Type B pancreatic cell (in vitro differentiated cells): ENCODE results near the gene OR56B4. TPM values are rescaled to one million over a fixed set of nuclear protein-coding genes. Genes with fewer than 3 reads are reported as not detected.
"Not testable (repeated sequence)": the region's sequence is repeated elsewhere in the genome, so short reads cannot be mapped to it uniquely, and the experiment has no call there.

Experiments used
- DNase-seq: peaks from one replicate; pipeline ENCODE4 v3.0.0; 2021; ENCODE audit warnings: mixed read lengths; ENCODE audit not compliant: unreplicated experiment; ENCODE audit errors: extremely low spot score
- H3K27ac Mint-ChIP-seq: 2 replicates; pipeline ENCODE4 v1.8.0; 2021; ENCODE audit warnings: mild to moderate bottlenecking, mixed read lengths
- H3K27me3 Mint-ChIP-seq: 2 replicates; pipeline ENCODE4 v1.8.0; 2021; ENCODE audit warnings: mixed read lengths
- H3K36me3 Mint-ChIP-seq: 2 replicates; pipeline ENCODE4 v1.8.0; 2021; ENCODE audit warnings: mixed read lengths
- H3K4me1 Mint-ChIP-seq: one replicate; pipeline ENCODE4 v1.8.0; 2021; ENCODE audit warnings: mixed read lengths; ENCODE audit not compliant: unreplicated experiment
- H3K4me3 Mint-ChIP-seq: 2 replicates; pipeline ENCODE4 v1.8.0; 2021; ENCODE audit warnings: mild to moderate bottlenecking, mixed read lengths
- H3K9me3 Mint-ChIP-seq: 2 replicates; pipeline ENCODE4 v1.8.0; 2021; ENCODE audit warnings: mixed read lengths
- total RNA-seq: library from RNA; stranded (reverse); gene quantifications from 2 replicates; pipeline ENCODE4 v1.2.1, GENCODE V29; 2021; ENCODE audit warnings: low replicate concordance
- TF ChIP-seq, protein P1 (sequence below): fragments of 200-600 bp; sonication (generic); conservative IDR thresholded peaks from 2 replicates; pipeline ENCODE4 v1.5.0; 2021; ENCODE audit warnings: antibody characterized with exemption, mild to moderate bottlenecking

OR56B4 gene
- total RNA-seq, 1 donor from 2014 or later: not detected

- TF ChIP-seq, protein P1, sequence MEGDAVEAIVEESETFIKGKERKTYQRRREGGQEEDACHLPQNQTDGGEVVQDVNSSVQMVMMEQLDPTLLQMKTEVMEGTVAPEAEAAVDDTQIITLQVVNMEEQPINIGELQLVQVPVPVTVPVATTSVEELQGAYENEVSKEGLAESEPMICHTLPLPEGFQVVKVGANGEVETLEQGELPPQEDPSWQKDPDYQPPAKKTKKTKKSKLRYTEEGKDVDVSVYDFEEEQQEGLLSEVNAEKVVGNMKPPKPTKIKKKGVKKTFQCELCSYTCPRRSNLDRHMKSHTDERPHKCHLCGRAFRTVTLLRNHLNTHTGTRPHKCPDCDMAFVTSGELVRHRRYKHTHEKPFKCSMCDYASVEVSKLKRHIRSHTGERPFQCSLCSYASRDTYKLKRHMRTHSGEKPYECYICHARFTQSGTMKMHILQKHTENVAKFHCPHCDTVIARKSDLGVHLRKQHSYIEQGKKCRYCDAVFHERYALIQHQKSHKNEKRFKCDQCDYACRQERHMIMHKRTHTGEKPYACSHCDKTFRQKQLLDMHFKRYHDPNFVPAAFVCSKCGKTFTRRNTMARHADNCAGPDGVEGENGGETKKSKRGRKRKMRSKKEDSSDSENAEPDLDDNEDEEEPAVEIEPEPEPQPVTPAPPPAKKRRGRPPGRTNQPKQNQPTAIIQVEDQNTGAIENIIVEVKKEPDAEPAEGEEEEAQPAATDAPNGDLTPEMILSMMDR: no peak
- Mint-ChIP-seq H3K36me3 (no peaks in the 10 kb centered on the region), H3K4me1 (no peaks in the 10 kb centered on the region), H3K27ac (no peak overlapping the region), H3K27me3 (no peaks in the 10 kb centered on the region), H3K4me3 (no peak overlapping the region), H3K9me3 (no peaks in the 10 kb centered on the region)
- no peak for DNase-seq
Measured at GRCh38 chr11:6129011-6129410, 21.5 kb downstream of the OR56B4 start.

DNA sequence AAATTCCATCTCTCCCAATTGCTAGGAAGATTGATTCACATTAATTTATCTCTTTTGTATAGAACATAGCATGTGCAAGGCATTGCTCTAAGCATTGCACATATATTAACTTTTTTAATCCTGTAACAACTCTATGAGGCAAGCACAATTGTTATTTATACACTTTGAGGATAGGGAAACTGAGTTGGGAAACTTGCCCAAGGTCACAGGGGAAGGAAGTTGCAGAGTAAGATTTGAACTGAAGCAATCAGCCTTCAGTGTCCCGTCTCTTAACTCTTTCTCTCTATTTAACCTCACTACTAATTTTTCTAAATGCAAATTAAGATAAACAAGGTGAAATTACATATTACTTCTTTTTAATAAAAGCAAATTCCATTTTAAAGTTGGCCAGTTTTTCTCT is 22.2 kb downstream of the OR56B4 start:
- Mint-ChIP-seq H3K4me1 (no peaks in the 10 kb centered on the region), H3K27me3 (no peaks in the 10 kb centered on the region), H3K9me3 (no peaks in the 10 kb centered on the region), H3K36me3 (no peaks in the 10 kb centered on the region), H3K27ac (no peak overlapping the region), H3K4me3 (no peak overlapping the region)
- TF ChIP-seq, protein P1: no peak
- DNase-seq: no peak

- no peak for DNase-seq
- Mint-ChIP-seq H3K4me3 (no peak overlapping the region), H3K4me1 (no peaks in the 10 kb centered on the region), H3K27me3 (no peaks in the 10 kb centered on the region), H3K27ac (no peak overlapping the region), H3K9me3 (no peaks in the 10 kb centered on the region), H3K36me3 (no peaks in the 10 kb centered on the region)
- TF ChIP-seq, protein P1: no peak
Measured at GRCh38 chr11:6132431-6132830, 24.9 kb downstream of the OR56B4 start.

GRCh38 chr11:6135936-6136335 is 28.5 kb downstream of the OR56B4 start:
- H3K9me3 Mint-ChIP-seq, H3K4me1 Mint-ChIP-seq, H3K27me3 Mint-ChIP-seq, H3K4me3 Mint-ChIP-seq, DNase-seq, H3K36me3 Mint-ChIP-seq, H3K27ac Mint-ChIP-seq: not testable (repeated sequence)

DNA sequence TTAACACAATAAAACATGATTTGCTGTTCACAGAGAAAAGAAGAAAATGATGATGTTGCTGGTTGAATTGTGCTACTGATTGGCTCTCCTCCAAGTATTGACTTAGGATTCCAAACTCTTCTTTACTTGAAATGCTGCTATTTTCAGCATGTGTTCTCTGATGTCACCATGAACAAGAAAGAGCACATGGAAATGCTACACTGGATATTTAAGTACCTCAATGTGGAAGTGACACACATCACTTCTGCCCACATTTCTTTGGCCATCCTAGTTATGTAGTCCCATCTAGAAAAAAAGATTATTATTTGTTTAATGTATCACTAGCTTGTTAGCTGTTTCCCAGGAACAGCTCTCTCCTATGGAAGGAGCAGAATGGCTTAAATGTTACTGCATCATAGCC is 35.5 kb downstream of the OR56B4 start:
- Mint-ChIP-seq H3K4me1 (no peaks in the 10 kb centered on the region), H3K27ac (no peak overlapping the region), H3K9me3 (no peaks in the 10 kb centered on the region), H3K27me3 (no peaks in the 10 kb centered on the region), H3K4me3 (peak overlapping the region; percentile 66), H3K36me3 (no peaks in the 10 kb centered on the region)
- DNase-seq: no peak
- TF ChIP-seq, protein P1: no peak

DNA sequence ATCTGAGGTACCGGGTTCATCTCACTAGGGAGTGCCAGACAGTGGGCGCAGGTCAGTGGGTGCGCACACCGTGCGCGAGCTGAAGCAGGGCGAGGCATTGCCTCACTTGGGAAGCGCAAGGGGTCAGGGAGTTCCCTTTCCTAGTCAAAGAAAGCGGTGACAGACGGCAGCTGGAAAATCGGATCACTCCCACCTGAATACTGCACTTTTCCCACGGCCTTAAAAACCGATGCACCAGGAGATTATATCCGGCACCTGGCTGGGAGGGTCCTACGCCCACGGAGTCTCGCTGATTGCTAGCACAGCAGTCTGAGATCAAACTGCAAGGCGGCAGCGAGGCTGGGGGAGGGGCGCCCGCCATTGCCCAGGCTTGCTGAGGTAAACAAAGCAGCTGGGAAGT is 36.3 kb downstream of the OR56B4 start:
- H3K36me3 Mint-ChIP-seq, H3K9me3 Mint-ChIP-seq, DNase-seq, H3K27me3 Mint-ChIP-seq, H3K4me1 Mint-ChIP-seq, H3K27ac Mint-ChIP-seq: not testable (repeated sequence)
- peak overlapping the region; percentile 66 for H3K4me3 Mint-ChIP-seq

DNA sequence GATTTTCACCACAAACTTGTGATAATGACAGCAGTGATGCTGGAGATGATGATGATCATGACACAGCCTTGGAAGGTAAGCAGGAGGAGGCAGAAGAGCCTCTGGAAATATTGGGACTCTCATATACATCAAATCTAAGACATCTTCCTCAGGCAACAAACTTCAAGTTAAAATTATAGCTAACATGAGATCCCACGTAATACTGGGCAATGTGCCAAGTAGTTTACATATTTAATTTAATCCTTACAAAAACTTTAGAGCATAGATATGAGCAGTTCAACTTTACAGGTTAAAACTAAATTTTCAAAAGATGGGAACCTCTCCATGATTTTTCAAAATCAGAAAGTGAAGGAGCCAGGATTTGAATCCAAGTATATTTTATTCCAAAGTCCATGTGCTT is 43.6 kb downstream of the OR56B4 start:
- TF ChIP-seq, protein P1: no peak
- DNase-seq: no peak
- no peaks in the 10 kb centered on the region for H3K36me3 Mint-ChIP-seq
- no peak overlapping the region for H3K4me3 Mint-ChIP-seq
- H3K27me3 Mint-ChIP-seq: no peaks in the 10 kb centered on the region
- H3K27ac Mint-ChIP-seq: no peak overlapping the region
- no peaks in the 10 kb centered on the region for H3K9me3 Mint-ChIP-seq
- no peaks in the 10 kb centered on the region for H3K4me1 Mint-ChIP-seq
